Osteocyte (in vitro differentiated cells): ENCODE measurements around the gene PCBP2. TPM values are rescaled to one million over a fixed set of nuclear protein-coding genes. Genes with fewer than 3 reads are reported as not detected.
"Not testable (repeated sequence)": the region's sequence is repeated elsewhere in the genome, so short reads cannot be mapped to it uniquely, and the experiment has no call there.

Experiments
- DNase-seq: peaks from one replicate; pipeline ENCODE4 v3.0.0; 2021; ENCODE audit warnings: mixed read lengths; ENCODE audit not compliant: unreplicated experiment; ENCODE audit errors: extremely low spot score
- H3K27ac Mint-ChIP-seq: one replicate; pipeline ENCODE4 v1.8.0; 2021; ENCODE audit warnings: mild to moderate bottlenecking, mixed read lengths; ENCODE audit not compliant: unreplicated experiment
- H3K27me3 Mint-ChIP-seq: one replicate; pipeline ENCODE4 v1.8.0; 2021; ENCODE audit warnings: mixed read lengths; ENCODE audit not compliant: unreplicated experiment
- H3K36me3 Mint-ChIP-seq: one replicate; pipeline ENCODE4 v1.8.0; 2021; ENCODE audit warnings: mixed read lengths; ENCODE audit not compliant: unreplicated experiment
- H3K4me1 Mint-ChIP-seq: one replicate; pipeline ENCODE4 v1.8.0; 2021; ENCODE audit warnings: mixed read lengths; ENCODE audit not compliant: unreplicated experiment
- H3K4me3 Mint-ChIP-seq: one replicate; pipeline ENCODE4 v1.8.0; 2021; ENCODE audit warnings: mild to moderate bottlenecking, moderate library complexity, mixed read lengths; ENCODE audit not compliant: unreplicated experiment
- H3K9me3 Mint-ChIP-seq: one replicate; pipeline ENCODE4 v1.8.0; 2021; ENCODE audit warnings: mixed read lengths; ENCODE audit not compliant: unreplicated experiment
- CTCF ChIP-seq: fragments of 200-600 bp; sonication (generic); IDR thresholded peaks from 2 replicates; pipeline ENCODE4 v1.5.0; 2021; ENCODE audit warnings: antibody characterized with exemption, mild to moderate bottlenecking, moderate library complexity
- total RNA-seq: library from RNA; stranded (reverse); gene quantifications from 2 replicates; pipeline ENCODE4 v1.2.1, GENCODE V29; 2021

Gene PCBP2
- total RNA-seq, 1 donor from 2014 or later = 984 TPM

- no peak for TF ChIP-seq CTCF
- H3K27me3 Mint-ChIP-seq = no peaks in the 10 kb centered on the region
- no peak for DNase-seq
- peaks cover 13% of the 10 kb centered on the region for H3K36me3 Mint-ChIP-seq
- no peaks in the 10 kb centered on the region for H3K9me3 Mint-ChIP-seq
- H3K4me1 Mint-ChIP-seq = peaks cover 27% of the 10 kb centered on the region
- no peak overlapping the region for H3K27ac Mint-ChIP-seq
- no peak overlapping the region for H3K4me3 Mint-ChIP-seq
These were observed 7.9 kb upstream of the PCBP2 start for GRCh38 chr12:53443955-53444354.

- DNase-seq, H3K4me3 Mint-ChIP-seq, H3K27ac Mint-ChIP-seq, H3K27me3 Mint-ChIP-seq, H3K9me3 Mint-ChIP-seq: not testable (repeated sequence)
- Mint-ChIP-seq H3K4me1 (peaks cover 27% of the 10 kb centered on the region), H3K36me3 (peaks cover 13% of the 10 kb centered on the region)
These were observed 7.1 kb upstream of the PCBP2 start for GRCh38 chr12:53444593-53445325.

GRCh38 chr12:53450936-53451335 lies 966 bp upstream of the PCBP2 start:
- Mint-ChIP-seq H3K27me3 (no peaks in the 10 kb centered on the region), H3K4me3 (no peak overlapping the region), H3K9me3 (no peaks in the 10 kb centered on the region), H3K27ac (no peak overlapping the region), H3K36me3 (peaks cover 26% of the 10 kb centered on the region), H3K4me1 (peaks cover 22% of the 10 kb centered on the region)
- no peak for TF ChIP-seq CTCF
- no peak for DNase-seq

- no peaks in the 10 kb centered on the region for H3K27me3 Mint-ChIP-seq
- H3K36me3 Mint-ChIP-seq = peaks cover 31% of the 10 kb centered on the region
- DNase-seq = peak; percentile 95
- peak; percentile 53 for TF ChIP-seq CTCF
- H3K4me3 Mint-ChIP-seq = peak overlapping the region; percentile 98
- H3K27ac Mint-ChIP-seq = peak overlapping the region; percentile 100
- H3K4me1 Mint-ChIP-seq = peaks cover 22% of the 10 kb centered on the region
- H3K9me3 Mint-ChIP-seq = no peaks in the 10 kb centered on the region
These were observed 516 bp downstream of the PCBP2 start for GRCh38 chr12:53452159-53453077.

- TF ChIP-seq CTCF = no peak
- peaks cover 36% of the 10 kb centered on the region for H3K36me3 Mint-ChIP-seq
- H3K4me1 Mint-ChIP-seq = peaks cover 22% of the 10 kb centered on the region
- peak overlapping the region; percentile 68 for H3K27ac Mint-ChIP-seq
- no peaks in the 10 kb centered on the region for H3K9me3 Mint-ChIP-seq
- H3K4me3 Mint-ChIP-seq = peak overlapping the region; percentile 98
- H3K27me3 Mint-ChIP-seq = no peaks in the 10 kb centered on the region
- no peak for DNase-seq
These were observed 2.2 kb downstream of the PCBP2 start for GRCh38 chr12:53453953-53454640.
